GM18499 (cell line): ENCODE measurements around the gene C16orf86.

ENCODE experiments used
- ATAC-seq: cut with Tn5 transposase; IDR thresholded peaks from one replicate; pipeline ENCODE4 v1.9.1; 2021; ENCODE audit warnings: moderate number of reproducible peaks; ENCODE audit not compliant: insufficient read depth, unreplicated experiment

Gene C16orf86

DNA sequence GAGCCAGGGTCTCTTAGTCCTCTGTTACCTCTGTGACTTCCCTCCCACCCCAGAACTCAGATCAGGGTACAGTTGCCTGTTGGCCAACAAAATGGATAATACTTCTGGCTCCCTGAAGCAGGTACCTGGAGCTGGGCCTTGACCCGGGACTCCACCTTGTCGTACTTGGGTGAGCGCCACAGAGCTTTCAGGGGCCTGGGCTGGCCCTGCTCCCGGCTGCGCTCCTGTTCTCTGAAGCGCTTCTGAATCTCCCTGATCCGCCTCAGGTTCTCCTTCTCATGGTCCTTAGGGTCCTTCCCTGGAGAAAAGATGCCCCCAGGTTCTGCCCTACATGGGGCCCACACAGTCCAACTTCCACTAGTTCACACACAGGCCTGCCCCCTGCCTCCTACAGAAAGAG is 1.7 kb upstream of the C16orf86 start:
- no peak for ATAC-seq

DNA sequence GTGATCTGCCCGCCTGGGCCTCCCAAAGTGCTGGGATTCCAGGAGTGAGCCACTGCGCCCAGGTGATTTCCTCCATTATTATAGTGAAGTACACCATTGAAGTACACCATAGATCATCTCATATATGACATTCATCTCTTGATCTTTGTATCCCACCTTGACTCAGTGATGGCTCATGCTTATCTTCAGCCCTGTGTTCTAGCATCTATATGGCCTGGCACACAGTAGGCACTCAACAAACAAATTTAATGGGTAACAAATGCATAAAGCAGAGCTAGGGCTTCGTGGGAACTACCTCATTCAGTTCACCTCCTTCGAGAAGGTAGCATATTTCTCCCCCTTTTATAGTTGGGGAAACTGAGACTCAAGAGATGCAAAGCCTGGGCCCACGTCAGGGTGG is 1.0 kb upstream of the C16orf86 start:
- no peak for ATAC-seq

DNA sequence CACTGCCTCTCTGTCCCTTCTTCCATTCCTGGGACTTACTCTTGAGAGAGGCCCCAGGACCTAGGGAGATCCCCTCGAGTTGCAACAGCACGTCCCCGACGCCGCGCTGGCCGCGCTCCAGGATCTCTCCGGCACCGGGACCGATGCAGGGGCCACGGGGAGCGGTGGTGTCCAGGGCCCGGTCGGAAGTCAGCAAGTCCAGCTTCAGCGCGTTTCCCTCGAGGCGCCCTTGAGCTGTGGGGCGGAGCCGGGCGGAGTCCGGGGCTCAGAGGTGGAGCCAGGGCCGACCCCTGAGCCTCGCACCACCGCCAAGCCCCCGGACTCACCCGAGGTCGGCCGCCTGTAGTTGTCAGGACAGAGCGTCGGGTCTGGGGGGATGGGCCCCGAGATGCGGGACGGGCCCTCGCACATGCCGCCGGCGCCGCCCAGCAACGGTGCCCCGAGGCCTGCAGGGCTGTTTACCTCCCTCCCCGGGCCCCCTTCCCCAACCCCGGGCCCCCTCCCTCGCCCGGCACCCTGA is 522 bp upstream of the C16orf86 start:
- ATAC-seq = no peak

DNA sequence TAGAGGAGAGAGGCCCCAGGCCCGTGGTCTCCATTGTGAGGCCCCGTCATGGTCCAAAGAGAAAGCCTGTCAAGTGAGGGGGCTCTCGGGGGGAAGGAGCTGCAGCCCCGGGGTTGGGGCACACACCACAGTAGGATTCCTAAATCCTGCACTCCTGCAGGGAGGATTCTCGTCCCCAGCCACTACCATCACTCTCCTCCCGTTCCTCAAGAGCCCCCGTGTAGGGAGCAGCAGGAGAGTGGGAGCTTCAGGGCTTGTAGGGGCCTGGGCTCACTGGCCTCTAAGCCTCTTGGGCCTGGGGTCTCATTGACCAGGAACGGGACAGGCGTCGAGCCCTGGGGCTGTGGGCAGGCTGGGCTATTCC is 821 bp downstream of the C16orf86 start:
- ATAC-seq = no peak

DNA sequence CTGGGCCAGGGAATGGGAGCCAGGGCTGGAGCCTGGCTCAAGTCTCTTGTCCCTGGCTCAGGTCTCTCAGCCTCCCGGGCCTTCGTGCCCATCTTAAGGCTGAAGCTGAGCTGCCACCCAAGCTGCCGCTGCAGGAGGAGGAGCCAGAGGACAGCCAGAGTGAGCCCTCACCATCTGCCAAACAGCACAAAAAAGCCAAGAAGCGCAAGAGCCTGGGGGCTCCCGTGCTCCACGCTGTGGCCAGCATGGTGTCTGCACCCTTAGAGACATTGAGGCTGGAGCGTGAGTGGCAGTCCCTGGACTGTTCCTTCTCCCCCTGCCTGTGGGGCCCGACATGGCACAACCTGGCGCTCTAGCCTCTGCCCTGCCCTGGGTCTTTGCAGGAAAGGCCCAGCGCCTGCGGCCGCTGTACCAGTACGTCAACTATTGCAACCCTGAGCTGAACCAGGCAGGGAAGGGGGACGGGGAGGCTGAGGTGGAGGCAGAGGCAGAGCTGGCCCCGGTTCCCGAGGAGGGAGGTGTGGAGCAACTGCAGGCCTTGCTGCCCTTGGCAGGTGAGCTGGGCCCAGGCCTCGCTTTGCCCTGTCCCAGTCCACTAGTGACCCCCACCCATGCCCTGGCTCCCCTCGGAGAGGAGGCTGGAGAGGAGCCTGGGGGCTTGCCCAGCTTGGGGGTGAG is 1.3 kb downstream of the C16orf86 start:
- no peak for ATAC-seq

DNA sequence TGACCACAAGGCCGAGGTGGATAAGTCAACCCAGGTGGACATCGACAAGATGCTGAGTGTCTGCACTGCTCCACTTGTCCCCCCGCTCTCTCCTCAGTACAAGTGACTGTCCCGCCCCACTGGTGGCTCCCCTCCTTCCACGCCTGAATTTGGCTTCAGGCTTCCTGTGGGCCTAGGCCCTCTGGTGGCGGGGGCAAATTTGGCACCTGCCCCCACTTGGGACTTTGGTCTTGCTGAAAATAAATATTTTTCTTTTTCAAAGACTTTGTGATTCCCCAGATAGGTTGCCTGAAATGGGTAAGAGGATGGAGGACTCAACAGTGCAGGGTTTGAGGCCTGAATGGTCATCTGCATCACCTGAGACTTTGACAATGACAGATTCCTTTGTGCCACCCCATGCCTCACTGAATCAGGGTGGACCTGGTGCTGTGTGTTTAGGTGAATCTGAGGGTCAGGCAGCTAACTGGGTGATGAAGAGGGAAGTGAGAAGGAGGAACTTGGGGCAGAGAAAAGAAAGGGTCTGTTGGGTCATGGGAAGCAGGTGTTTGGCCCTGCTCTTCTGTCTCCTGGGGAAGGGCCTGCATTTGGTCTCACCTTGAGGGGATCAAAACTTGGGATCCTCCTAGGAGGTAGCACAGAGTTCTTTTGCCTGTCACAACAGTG is 2.0 kb downstream of the C16orf86 start:
- no peak for ATAC-seq

DNA sequence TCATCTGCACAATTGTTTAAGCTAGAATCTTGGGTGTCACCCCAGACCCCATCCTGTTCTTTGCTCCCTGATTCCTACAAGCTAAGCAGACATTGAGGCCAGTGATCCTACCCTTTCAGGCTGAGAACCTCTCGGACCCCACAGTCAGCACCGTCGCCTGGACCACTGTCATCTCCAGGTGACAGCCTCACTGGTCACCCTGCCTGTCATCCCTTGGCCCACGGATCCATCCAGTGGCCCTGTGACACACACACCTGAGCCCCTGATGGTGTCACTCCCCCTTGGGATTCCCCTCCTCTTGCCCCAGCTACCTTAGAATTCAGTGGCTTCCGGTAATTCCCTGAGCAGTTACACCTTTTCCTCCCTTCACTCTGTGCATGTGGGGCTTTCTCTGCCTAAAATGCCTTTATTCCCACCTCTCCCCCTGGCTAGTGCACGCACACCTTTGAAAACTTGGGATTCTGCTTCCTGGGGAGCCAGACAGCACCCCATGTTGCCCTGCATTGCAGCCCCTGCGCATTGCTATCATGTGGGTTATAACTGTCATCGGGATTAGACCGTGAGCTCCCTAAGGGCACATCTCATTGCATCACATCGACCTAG is 3.0 kb downstream of the C16orf86 start:
- no peak for ATAC-seq

DNA sequence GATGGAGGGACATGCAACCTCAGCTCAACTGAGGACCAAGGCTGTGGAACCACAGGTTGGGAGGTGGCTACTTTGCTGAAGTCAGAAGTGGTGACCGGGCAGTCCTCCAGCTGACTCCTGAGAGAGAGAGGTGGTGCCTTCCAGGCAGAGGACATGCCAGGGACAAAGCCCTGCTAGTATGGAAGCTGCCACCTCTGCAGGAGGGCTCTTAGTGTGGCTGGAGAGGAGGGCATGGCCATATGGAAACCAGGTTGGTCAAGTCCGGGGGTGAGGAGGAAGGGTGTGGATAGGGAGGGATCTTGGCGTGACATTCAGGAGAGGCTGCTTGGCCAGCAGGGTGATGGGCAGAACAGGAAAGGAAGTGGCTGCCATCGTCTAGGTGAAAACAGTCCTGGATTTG is 5.7 kb downstream of the C16orf86 start:
- ATAC-seq = no peak

DNA sequence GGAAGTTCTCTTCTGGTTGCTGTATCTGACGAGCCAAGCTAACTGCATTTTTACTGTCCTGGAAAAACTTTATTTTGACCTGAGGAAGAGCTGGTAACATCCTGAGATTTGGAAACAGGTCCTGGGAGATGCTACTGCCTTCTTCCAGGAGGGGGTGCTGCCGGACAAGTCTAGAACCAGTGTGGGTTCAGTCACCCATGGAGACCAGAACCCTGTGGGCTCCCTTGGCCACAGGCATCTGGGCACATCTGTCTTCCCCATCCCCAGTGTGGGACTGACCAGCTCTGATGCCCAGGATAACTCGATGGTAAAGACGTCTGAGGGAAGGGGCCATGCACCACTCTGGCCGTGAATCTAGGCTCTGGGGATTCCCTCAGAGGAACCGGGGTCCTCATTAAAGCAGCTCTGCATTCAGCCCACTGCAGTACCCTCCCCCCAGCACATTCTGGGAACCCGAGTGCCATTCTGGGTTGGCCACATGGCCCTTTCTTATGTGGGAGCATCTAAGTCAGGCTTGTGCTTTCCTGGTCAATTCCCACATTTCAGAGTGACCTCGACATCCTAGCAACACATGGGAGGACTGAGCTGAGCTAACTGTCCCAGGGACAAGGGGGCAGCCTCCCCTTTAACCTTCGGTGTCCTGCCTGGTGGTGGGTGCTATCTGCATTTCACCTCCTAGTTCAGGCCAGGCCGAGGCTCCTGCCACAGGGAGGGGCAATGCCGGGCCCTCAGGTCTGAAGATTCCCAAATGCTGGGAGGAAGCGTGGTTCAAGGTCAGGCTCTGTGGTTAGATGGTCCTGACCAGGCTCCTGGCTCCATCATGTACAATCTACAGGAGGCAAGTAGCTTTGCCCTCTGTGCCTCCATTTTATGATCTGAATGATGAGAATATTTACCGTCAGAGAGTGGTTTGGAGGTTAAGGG is 6.4 kb downstream of the C16orf86 start:
- no peak for ATAC-seq

DNA sequence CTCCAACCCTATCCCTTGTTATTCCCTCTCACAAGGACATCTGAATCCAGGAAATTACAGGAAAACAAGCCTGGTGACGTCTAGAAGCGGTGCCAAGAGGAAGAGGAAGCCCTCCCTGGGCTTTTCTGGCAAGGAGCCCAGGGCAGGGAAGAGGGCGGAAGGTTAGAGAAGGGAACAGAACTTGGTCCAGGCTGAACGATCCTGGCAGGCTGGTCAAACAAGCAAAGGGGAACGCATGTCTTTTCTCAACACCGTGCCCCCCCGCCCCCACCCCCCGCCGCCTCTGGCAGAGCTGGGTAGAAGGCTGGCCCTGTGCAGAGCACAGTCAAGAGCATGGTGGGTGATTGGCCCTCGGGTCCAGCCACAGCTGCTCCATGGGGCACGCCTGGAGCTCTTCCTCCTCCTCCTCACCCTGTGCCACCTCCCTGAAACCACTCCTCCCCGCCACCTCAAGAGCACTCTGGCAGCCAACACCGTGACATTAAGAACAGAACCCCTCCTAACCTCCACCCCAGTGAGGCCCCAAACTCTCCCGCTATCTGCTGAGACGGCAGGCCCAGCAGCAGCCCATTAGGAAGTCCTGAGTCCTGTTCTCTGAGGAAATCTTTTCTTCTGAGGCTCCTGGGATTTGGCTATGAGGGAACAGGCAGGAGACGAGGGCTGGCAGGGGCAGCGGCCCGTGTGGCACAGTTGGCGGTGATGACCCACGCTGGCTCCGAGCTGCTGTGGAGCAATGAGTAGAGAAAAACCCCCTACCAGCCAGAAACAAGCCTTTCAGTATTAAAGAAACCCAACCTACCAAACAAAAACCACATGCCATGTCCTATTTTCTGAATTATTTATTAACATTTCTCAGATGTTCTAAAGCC is 7.3 kb downstream of the C16orf86 start:
- no peak for ATAC-seq

DNA sequence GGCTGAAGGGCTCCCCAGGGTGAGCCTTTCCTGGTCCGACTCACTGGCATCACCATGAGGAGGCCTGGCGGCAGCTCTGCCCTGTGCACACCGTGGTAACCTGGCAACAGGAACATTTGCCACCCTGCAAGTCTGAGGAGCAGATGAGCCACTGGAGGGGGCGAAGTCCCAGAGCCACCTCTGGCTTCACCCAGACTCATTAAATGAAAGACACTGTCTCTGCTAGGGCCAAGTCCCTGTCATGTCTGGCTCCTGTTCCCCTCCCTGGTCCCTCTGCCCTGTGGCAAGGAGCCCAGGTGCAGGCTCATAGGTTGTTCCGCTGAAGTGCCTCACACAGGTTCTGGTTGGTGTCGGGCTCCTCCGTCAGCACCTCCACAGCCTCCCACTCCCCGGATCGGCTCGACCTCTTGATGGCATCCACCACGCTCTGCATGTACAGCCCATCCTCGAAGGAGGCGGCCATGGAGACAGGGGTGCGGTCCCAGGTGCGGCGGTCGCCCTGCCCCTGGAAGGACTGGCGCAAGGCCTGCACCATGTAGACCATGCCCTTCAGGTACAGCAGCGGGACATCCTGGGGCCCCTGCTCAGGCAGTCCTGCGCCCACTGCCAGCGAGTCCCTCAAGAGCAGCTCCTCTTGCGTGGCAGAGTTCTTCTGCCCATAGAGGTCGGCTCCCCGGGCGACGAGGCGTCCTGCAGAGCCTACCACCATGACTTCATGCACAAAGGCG is 8.4 kb downstream of the C16orf86 start:
- ATAC-seq = no peak

DNA sequence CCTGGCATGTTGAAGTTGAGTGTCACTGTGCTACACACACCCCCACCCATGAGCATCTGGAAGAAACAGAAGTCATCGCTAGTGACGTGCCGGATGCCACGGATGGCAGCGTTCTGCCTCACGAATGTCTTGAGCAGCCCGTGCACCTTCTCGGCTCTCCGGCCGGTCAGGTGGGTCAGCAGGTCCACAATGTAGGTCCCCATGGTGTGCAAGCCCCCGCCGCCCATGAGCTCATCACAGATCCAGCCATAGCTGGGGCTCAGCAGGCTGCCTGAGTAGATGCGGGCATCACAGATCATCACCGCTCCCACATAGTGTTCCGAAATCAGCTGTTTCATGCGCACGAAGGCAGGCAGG is 8.9 kb downstream of the C16orf86 start:
- ATAC-seq = no peak

DNA sequence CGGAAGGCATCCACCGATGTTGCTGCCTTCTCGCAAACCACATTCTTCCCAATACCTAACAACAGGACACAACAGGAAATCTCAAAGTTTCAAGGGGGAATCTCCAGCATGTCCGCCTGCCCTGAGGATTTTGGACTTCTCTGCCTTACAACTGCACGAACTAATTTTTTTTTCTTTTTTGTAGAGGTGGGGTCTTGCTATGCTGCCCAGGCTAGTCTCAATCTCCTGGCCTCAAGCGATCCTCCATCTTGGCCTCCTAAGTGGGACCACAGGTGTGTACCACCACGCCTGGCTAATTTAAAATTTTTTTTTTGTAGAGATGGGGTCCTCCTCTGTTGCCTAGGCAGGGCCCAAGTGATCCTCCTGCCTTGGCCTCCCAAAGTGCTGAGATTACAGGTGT is 9.4 kb downstream of the C16orf86 start:
- ATAC-seq = no peak

DNA sequence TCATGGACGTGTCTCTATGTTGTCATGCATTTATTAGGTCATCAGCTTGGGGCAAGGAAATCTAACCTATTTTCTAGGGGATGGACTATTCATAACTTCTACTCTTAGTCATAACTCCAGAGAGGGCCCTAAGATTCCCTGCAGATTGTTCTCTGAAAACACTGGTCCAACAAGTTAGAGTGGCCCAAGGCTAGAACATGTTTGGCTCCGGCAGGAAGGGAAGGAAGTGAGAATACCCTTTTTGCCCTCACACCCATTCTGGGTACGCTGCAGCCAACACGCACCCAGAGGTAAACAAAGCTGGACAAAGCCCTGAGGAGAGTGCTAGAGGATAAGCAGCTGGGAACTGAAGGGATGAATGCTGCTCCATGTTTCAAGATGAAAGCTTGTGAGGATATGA is 9.9 kb downstream of the C16orf86 start:
- no peak for ATAC-seq

DNA sequence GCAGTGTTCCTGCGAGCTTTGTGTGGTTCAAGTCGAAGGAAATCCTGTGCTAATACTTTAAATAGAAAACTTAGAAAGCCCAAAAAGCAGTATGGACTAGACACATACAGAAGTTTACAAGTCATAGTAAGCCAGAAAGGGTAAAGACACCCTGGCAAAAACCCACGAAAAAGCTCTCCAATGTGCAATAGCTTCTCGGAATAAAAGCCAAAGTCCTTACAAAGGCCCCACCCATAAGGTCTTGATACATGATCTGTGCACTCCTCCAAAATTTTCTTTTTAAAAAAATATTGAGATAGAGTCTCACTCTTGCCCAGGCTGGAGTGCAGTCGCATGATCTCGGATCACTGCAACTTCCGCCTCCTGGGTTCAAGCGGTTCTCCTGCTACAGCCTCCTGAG is 10.3 kb downstream of the C16orf86 start:
- no peak for ATAC-seq

DNA sequence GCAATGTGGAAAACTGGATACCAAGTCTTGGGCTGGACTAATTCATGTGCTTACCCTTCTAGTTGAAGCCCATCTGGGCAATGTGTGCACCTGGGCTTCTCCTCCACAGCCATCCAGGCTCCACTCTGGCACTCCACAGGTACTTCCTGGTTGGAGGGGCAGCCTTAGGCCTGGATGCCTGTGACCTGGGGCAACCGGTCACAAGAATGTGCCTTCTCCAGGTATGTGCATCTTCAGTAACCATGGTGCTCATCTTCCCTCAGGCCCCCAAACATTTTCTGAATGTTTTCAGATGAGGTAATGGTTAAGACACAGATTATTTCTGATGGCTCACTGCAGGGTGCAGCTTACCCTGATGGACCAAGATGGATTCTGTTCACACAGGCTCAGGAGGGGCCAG is 11.1 kb downstream of the C16orf86 start:
- no peak for ATAC-seq

DNA sequence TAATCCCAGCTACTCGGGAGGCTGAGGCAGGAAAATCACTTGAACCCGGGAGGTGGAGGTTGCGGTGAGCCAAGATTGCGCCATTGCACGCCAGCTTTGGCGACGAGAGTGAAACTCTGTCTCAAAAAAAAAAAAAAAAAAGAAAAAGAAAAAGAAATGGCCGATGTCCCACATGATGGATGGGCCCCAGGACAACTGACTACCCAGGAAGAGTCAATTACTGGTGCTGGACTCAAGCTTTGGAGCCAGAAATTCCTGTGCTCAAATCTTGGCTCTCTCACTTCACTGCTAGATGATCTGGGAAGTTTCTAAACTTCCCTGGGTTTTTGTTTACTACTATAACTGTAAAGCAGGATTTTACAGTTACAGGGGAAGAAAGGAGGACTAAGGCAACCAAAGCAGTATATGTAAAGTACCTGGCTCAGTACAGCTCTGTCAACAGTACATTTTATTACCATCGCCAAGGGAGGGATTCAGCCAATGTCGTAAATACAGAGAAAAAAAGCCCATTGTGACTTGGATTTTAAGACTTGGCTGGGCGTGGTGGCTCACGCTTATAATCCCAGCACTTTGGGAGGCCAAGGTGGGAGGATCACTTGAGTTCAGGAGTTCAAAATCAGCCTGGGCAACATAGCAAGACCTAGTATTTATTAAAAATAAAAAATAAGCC is 11.9 kb downstream of the C16orf86 start:
- ATAC-seq = no peak
